Kidney (tissue), 14 donors: ENCODE data around the gene DEDD2. TPM values are rescaled to one million over a fixed set of nuclear protein-coding genes. Genes with fewer than 3 reads are reported as not detected.

Source experiments
- DNase-seq, 5 donors: peaks; one replicate each; pipeline ENCODE4 v3.0.0-alpha.2; 2013 to 2020
- FAIRE-seq: peaks from 2 replicates; lab custom pipeline; 2012; peaks lifted over from hg19 to GRCh38; lab: Jason Lieb, UNC
- H3K27ac ChIP-seq, 2 donors: one replicate each; pipeline ENCODE4 v1.7.0; 2013; ENCODE audit warnings: low read depth in 2 of 2, low read length in 2 of 2, inconsistent platforms in 1 of 2
- H3K27me3 ChIP-seq: one replicate; pipeline ENCODE4 v1.7.1; 2013; ENCODE audit warnings: low read length, inconsistent platforms; ENCODE audit not compliant: control insufficient read depth, insufficient read depth
- H3K36me3 ChIP-seq, 3 donors: one replicate each; pipeline versions ENCODE4 v1.7.0 to v1.7.1; 2013; ENCODE audit warnings: low read length in 3 of 3, control low read depth in 1 of 3, inconsistent platforms in 1 of 3; ENCODE audit not compliant: insufficient read depth in 3 of 3, control insufficient read depth in 2 of 3
- H3K4me1 ChIP-seq, 3 donors: one replicate each; pipeline versions ENCODE4 v1.7.0 to v1.7.1; 2013; ENCODE audit warnings: low read length in 3 of 3, inconsistent platforms in 1 of 3, low read depth in 1 of 3; ENCODE audit not compliant: control insufficient read depth in 2 of 3, insufficient read depth in 2 of 3
- H3K4me3 ChIP-seq, 3 donors: one replicate each; pipeline versions ENCODE4 v1.7.0 to v1.8.1; 2013; ENCODE audit warnings: low read length in 3 of 3, control low read depth in 1 of 3, inconsistent platforms in 1 of 3
- H3K9ac ChIP-seq, 3 donors: one replicate each; pipeline versions ENCODE4 v1.7.0 to v1.7.1; 2013; ENCODE audit warnings: low read length in 3 of 3, control low read depth in 1 of 3, inconsistent platforms in 1 of 3
- H3K9me3 ChIP-seq, 3 donors: one replicate each; pipeline versions ENCODE4 v1.7.0 to v1.7.1; 2013; ENCODE audit warnings: low read length in 3 of 3, control low read depth in 1 of 3, inconsistent platforms in 1 of 3; ENCODE audit not compliant: control insufficient read depth in 2 of 3, insufficient read depth in 1 of 3
- CTCF ChIP-seq: IDR thresholded peaks from 3 replicates; pipeline ENCODE4 v1.5.1; 2012; ENCODE audit warnings: mild to moderate bottlenecking, moderate library complexity, borderline replicate concordance; ENCODE audit not compliant: insufficient read depth; ENCODE audit errors: extremely low read depth
- intact Hi-C: fragments of 100-400 bp; cut with DNase I; formaldehyde crosslinking; loops from one replicate; pipeline ENCODE4 v1.11.1; 2022
- polyA plus RNA-seq: library from polyadenylated mRNA; stranded (reverse); fragments of 350-450 nt; fragmentation: Illumina TruSeq; extraction: RNeasy Lipid Tissue Mini Kit (QIAGEN cat#74804); gene quantifications from one replicate; pipeline ENCODE4 v1.2.3, GENCODE V29; 2014; ENCODE audit warnings: low read depth, low replicate concordance; ENCODE audit not compliant: insufficient read depth
- total RNA-seq: library from RNA; stranded (reverse); fragmentation: NEBNext Ultra II Directional; extraction: Animal tissue kit (Norgen Biotek cat#: 25700); gene quantifications from one replicate; pipeline ENCODE4 v1.2.1, GENCODE V29; 2021
- donor health status: control.
- donor health status: control.
- donor health status: control.
- donor health status: control.
- donor health status: control.
- donor health status: DM: yes; HTN: yes; CAD: no.
- donor health status: Normal renal cell carcinoma (clear cell type).

Gene DEDD2
- total and polyA plus RNA-seq, 2 donors from 2014 or later = 26.1 to 36.3 TPM

DNA sequence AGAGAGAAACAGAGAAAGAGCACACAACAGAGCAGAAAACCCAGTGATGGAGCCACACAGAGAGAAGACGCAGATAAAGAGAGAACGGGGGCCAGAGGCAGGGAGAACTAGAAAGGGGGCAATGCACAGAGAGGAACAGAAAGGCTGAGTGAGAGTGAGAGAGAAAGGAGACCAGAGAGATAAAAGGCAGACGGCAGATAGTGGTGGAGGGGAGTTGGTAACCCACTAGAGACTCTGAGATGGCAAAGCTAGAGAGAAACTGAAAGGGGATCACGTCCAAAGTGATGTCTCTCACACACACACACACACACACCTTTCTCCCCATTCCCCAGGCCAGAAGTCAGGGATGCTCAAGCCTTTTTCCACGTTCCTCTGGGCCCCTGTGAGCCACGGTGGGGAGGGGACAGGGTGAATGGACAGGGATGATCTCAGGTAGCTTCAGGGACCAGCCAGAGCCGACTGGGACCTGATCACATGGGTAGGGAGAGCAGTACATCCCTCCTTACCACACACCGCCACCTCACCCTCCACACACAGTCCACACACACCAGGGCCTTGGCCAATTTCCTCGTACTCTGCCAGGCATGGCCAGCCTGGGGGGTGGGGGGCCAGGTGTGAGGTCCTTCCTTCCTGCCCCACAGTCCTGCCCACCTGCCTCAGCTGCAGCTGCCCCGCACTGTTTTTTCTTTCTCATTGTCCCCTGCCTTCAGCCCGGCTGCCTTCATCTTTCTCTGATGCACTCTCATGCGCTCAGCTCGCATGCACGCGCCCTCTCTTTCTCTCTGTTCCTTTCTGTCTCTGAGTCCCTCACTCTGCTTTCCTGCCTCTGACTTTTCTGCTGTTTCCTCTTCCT lies 62.8 kb downstream of the DEDD2 start:
- no peak overlapping the region for H3K9ac ChIP-seq
- H3K4me3 ChIP-seq = no peak overlapping the region
- no peaks in the 10 kb centered on the region for H3K9me3 ChIP-seq
- no peaks in the 10 kb centered on the region for H3K36me3 ChIP-seq
- H3K27ac ChIP-seq = no peak overlapping the region
- no peaks in the 10 kb centered on the region for H3K4me1 ChIP-seq
- DNase-seq (no peak), FAIRE-seq (no peak)
- H3K27me3 ChIP-seq = peaks cover 2% of the 10 kb centered on the region
- intact Hi-C loops = no loop called here
- no peak for TF ChIP-seq CTCF

GRCh38 chr19:42153672-42154433 lies 63.6 kb downstream of the DEDD2 start:
- H3K4me3 ChIP-seq = no peak overlapping the region
- H3K27me3 ChIP-seq = peaks cover 2% of the 10 kb centered on the region
- DNase-seq (no peak), FAIRE-seq (no peak)
- TF ChIP-seq CTCF = no peak
- no peak overlapping the region for H3K27ac ChIP-seq
- H3K9ac ChIP-seq = no peak overlapping the region
- H3K36me3 ChIP-seq = no peaks in the 10 kb centered on the region
- intact Hi-C loops = no loop called here
- no peaks in the 10 kb centered on the region for H3K9me3 ChIP-seq
- H3K4me1 ChIP-seq = no peaks in the 10 kb centered on the region

GRCh38 chr19:42152910-42153671 lies 64.4 kb downstream of the DEDD2 start:
- Histone ChIP-seq H3K9ac (no peak overlapping the region), H3K4me1 (no peaks in the 10 kb centered on the region), H3K4me3 (no peak overlapping the region), H3K27me3 (peaks cover 2% of the 10 kb centered on the region), H3K27ac (no peak overlapping the region), H3K9me3 (no peaks in the 10 kb centered on the region), H3K36me3 (no peaks in the 10 kb centered on the region)
- no peak for DNase-seq
- intact Hi-C loops = no loop called here
- FAIRE-seq = no peak
- TF ChIP-seq CTCF = no peak
